SK-N-SH (cell line): Measurements from ENCODE around the gene MAP4K4.

ENCODE experiments used
- CHD2 ChIP-seq: fragments of 150-350 bp; IDR thresholded peaks from 2 replicates; pipeline ENCODE4 v1.6.1; 2018; ENCODE audit warnings: low read length; ENCODE audit not compliant: partially characterized antibody
- CTCF ChIP-seq: fragments of 200-600 bp; sonication (generic); IDR thresholded peaks from 2 replicates; pipeline ENCODE4 v1.6.1; 2017; ENCODE audit warnings: antibody characterized with exemption, mild to moderate bottlenecking, moderate library complexity
- EP300 ChIP-seq, 2 experiments: IDR thresholded peaks; 2 replicates each; pipeline versions ENCODE4 v1.4.0 to v1.6.1; 2012; ENCODE audit warnings: borderline replicate concordance in 1 of 2, low read depth in 1 of 2, low read length in 1 of 2
- EZH2phosphoT487 ChIP-seq: fragments of 200-600 bp; sonication (generic); IDR thresholded peaks from 2 replicates; pipeline ENCODE4 v1.6.1; 2017; ENCODE audit warnings: low read depth, mixed run types, mild to moderate bottlenecking, antibody characterized with exemption, moderate library complexity, borderline replicate concordance
- FOXM1 ChIP-seq: IDR thresholded peaks from 2 replicates; pipeline ENCODE4 v1.4.0; 2012; ENCODE audit warnings: low read depth, mild to moderate bottlenecking
- TAF1 ChIP-seq: IDR thresholded peaks from 2 replicates; pipeline ENCODE4 v1.6.1; 2012; ENCODE audit warnings: low read depth, mild to moderate bottlenecking, low read length, moderate library complexity, borderline replicate concordance
- TF ChIP-seq, protein P1 (sequence below): IDR thresholded peaks from 2 replicates; pipeline ENCODE4 v1.4.0; 2012; ENCODE audit warnings: low read depth

DNA sequence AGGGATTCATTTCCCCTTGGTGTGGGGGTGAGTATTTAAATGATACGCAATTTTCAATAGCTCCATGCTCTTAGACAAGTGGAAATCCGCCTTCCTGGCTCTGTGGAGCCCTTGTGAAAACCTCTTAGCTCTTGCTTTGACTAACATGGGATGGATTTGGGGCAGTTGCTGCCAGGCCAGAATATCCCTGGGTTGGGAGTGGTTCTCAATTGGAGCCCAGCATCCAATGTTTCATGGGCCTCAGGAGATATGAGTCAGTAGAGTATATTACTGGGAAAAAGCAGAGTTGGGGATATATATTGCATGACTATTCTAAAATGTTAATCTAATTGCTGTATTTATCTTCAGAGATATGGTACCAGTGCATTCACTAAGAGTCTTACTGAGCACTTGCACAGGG, 189.8 kb downstream of the MAP4K4 start:
- TF ChIP-seq, protein P1, sequence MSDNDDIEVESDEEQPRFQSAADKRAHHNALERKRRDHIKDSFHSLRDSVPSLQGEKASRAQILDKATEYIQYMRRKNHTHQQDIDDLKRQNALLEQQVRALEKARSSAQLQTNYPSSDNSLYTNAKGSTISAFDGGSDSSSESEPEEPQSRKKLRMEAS = no peak
- TF ChIP-seq CTCF (no peak), TAF1 (no peak), FOXM1 (no peak), EZH2phosphoT487 (no peak), EP300 (IDR thresholded peaks at IDR 0.05; ENCODE audit: borderline replicate concordance in 1 of 2, low read depth in 1 of 2, low read length in 1 of 2) (no peak), CHD2 (no peak)
